Heart left ventricle (tissue), 16 donors: ENCODE results near the gene MAG. TPM values are rescaled to one million over a fixed set of nuclear protein-coding genes. Genes with fewer than 3 reads are reported as not detected.

Source experiments
- ATAC-seq, 4 donors: fragments of 200-7000 bp; cut with Tn5 transposase; one replicate each; pipeline ENCODE4 v1.9.1; 2020 to 2022; ENCODE audit warnings: moderate library complexity in 4 of 4, mild to moderate bottlenecking in 3 of 4, moderate number of reproducible peaks in 1 of 4
- DNase-seq, 5 donors: peaks; one replicate each; pipeline ENCODE4 v3.0.0-alpha.2; 2020
- H3K27ac ChIP-seq, 12 donors: fragments of 200-600 bp; sonication (generic) in 4 of 12; one replicate each; pipeline versions ENCODE4 v1.5.0 to v1.8.0; 2016 to 2022; ENCODE audit warnings: mild to moderate bottlenecking in 2 of 12
- H3K27me3 ChIP-seq, 9 donors: fragments of 200-600 bp; sonication (generic) in 2 of 9; one replicate each; pipeline versions ENCODE4 v1.5.1 to v1.8.0; 2016 to 2022; ENCODE audit warnings: mild to moderate bottlenecking in 3 of 9
- H3K36me3 ChIP-seq, 9 donors: fragments of 200-600 bp; sonication (generic) in 2 of 9; one replicate each; pipeline versions ENCODE4 v1.5.0 to v1.8.0; 2018 to 2022; ENCODE audit warnings: mild to moderate bottlenecking in 2 of 9
- H3K4me1 ChIP-seq, 12 donors: fragments of 200-600 bp; sonication (generic) in 4 of 12; one replicate each; pipeline versions ENCODE4 v1.5.0 to v1.8.0; 2016 to 2022; ENCODE audit warnings: mild to moderate bottlenecking in 3 of 12
- H3K4me3 ChIP-seq, 12 donors: fragments of 200-600 bp; sonication (generic) in 4 of 12; one replicate each; pipeline versions ENCODE4 v1.5.0 to v1.8.0; 2017 to 2022; ENCODE audit warnings: mild to moderate bottlenecking in 9 of 12, moderate library complexity in 4 of 12
- H3K9me3 ChIP-seq, 12 donors: fragments of 200-600 bp; sonication (generic) in 4 of 12; one replicate each; pipeline versions ENCODE4 v1.5.0 to v1.8.0; 2016 to 2022; ENCODE audit warnings: mild to moderate bottlenecking in 1 of 12
- CTCF ChIP-seq, 12 donors: fragments of 200-600 bp; sonication (generic) in 4 of 12; IDR thresholded peaks; one replicate each; pipeline versions ENCODE4 v1.5.0 to v1.8.0; 2018 to 2022; ENCODE audit warnings: antibody characterized with exemption in 12 of 12, mild to moderate bottlenecking in 5 of 12
- POLR2A ChIP-seq, 2 donors: fragments of 450-650 bp; IDR thresholded peaks; one replicate each; pipeline ENCODE4 v1.6.1; 2017; ENCODE audit warnings: antibody characterized with exemption in 2 of 2, mild to moderate bottlenecking in 2 of 2, moderate library complexity in 2 of 2
- WGBS, 4 donors: extraction: QIAGEN DNeasy Blood & Tissue Kit in 2 of 4; methylation state at CpG; one replicate each; pipeline versions ENCODE4 v1.1.5 to v1.1.7; 2013 to 2018; 5-methylcytosine and 5-hydroxymethylcytosine counted together
- intact Hi-C, 10 donors: fragments of 100-400 bp; cut with DNase I; formaldehyde crosslinking; loops; one replicate each; pipeline versions ENCODE4 v1.11.1 to v1.14.2; 2022
- polyA plus RNA-seq, 2 donors: library from polyadenylated mRNA; stranded (reverse); fragments of 200-250 nt; gene quantifications; one replicate each; pipeline ENCODE4 v1.2.3, GENCODE V29; 2013
- total RNA-seq, 9 donors: library from RNA; depleted of rRNA in 2 of 9; stranded (reverse); fragments of >200 nt in 2 of 9; fragmentation: NEBNext Ultra II Directional in 3 of 9; extraction: Animal tissue kit (Norgen Biotek cat#: 25700) in 3 of 9; gene quantifications; one replicate each; pipeline versions ENCODE4 v1.1.0 to v1.2.4, GENCODE V29; 2016 to 2023
- donor health status: ischemic (EF 13 %, LVEDD 7.1; RV severe dilation, severe dysfunction).
- donor health status: healthy with polysubstance abuse.
- donor health status: DM: no; HTN: yes; CAD: no.
- donor health status: DM: no; HTN: no; CAD: no.
- donor health status: ischemic (EF 25% LVEDD 6.9; RV normal size, moderate dysfunction).
- donor health status: ischemic (EF 25% LVEDD 5.7; RV mildly dilated, moderate dysfunction).
- donor health status: healthy.
- donor health status: DM: yes; HTN: yes; CAD: no.
- donor health status: ischemic (EF 35%, LVEDD 5.7; RV mildly dilated, moderate dysfunction).
- donor health status: nonischemic (EF 11% LVEDD 7.7; RV severe dilation, severe dysfunction).
- donor health status: DM: yes; HTN: yes; CAD: no.
- donor health status: PGD.
- donor health status: ischemic (EF 29% LVEDD 5.4; RV normal size, mild dysfunction).
- donor health status: nonischemic (EF 23%, LVEDD 6.1; RV moderate dilation, normal function).

The MAG gene
- total and polyA plus RNA-seq, 11 donors = 0.30 to 0.72 TPM; not detected in 9

- WGBS, 4 donors = 76 to 89% (median 81%) methylated on average over 14 of the region's 14 CpGs
- intact Hi-C loops = no loop called here
- DNase-seq (no peak), ATAC-seq (no peak)
- H3K36me3 ChIP-seq = no peaks in the 10 kb centered on the region
- H3K4me1 ChIP-seq = peaks cover 0 to 9% (median 0%) of the 10 kb centered on the region in 12 donors
- no peak overlapping the region for H3K27ac ChIP-seq
- no peak overlapping the region for H3K4me3 ChIP-seq
- H3K9me3 ChIP-seq = no peaks in the 10 kb centered on the region
- H3K27me3 ChIP-seq = peaks cover 0 to 5% (median 0%) of the 10 kb centered on the region in 9 donors
- no peak for TF ChIP-seq POLR2A (IDR thresholded peaks at IDR 0.05)
- no peak for TF ChIP-seq CTCF (IDR thresholded peaks at IDR 0.05)
Observed at GRCh38 chr19:35341565-35342225, 49.7 kb downstream of the MAG start.

GRCh38 chr19:35342430-35342829 lies 50.5 kb downstream of the MAG start:
- WGBS, 4 donors = 49 to 66% (median 52%) methylated on average over 5 of the region's 5 CpGs
- Histone ChIP-seq H3K36me3 (no peaks in the 10 kb centered on the region), H3K4me3 (no peak overlapping the region), H3K27me3 (peaks cover 0 to 5% (median 0%) of the 10 kb centered on the region in 9 donors), H3K9me3 (no peaks in the 10 kb centered on the region), H3K4me1 (peaks cover 0 to 16% (median 0%) of the 10 kb centered on the region in 12 donors), H3K27ac (no peak overlapping the region)
- TF ChIP-seq CTCF (IDR thresholded peaks at IDR 0.05) = no peak
- no peak for DNase-seq
- intact Hi-C loops = no loop called here
- no peak for ATAC-seq

DNA sequence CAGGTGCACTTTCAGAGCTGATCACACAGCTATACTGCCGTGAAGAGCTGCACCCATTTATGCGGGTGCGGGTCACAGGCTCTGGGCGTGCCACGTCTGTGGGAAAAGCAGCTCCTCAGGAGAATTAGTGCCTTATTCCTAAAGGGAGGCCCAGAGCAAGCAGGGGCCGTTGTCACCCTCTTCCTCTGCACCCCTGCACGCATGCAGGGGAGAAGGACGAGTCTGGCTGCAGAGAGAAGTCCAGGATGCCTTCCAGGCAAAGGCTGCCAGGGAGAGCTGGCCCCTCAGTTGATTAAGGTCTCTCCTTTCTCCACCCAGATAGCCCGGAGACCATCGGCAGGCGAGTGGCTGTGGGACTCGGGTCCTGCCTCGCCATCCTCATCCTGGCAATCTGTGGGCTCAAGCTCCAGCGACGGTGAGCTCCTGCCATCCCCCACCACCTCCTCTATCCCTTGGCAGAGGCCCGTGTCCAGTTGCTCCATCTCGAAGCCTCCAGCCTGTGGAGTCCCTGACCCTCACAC lies 52.6 kb downstream of the MAG start:
- Histone ChIP-seq H3K27ac (no peak overlapping the region), H3K9me3 (no peaks in the 10 kb centered on the region), H3K27me3 (peaks cover 0 to 9% (median 0%) of the 10 kb centered on the region in 9 donors), H3K4me1 (peaks cover 0 to 26% (median 0%) of the 10 kb centered on the region in 12 donors), H3K36me3 (no peaks in the 10 kb centered on the region), H3K4me3 (no peak overlapping the region)
- DNase-seq (peak in 1 of 5 donors; percentile 33), ATAC-seq (no peak)
- no peak for TF ChIP-seq CTCF (IDR thresholded peaks at IDR 0.05)
- no peak for TF ChIP-seq POLR2A (IDR thresholded peaks at IDR 0.05)
- intact Hi-C loops = no loop called here
- WGBS, 4 donors = 76 to 85% (median 83%) methylated on average over 13 to 17 of the region's 17 CpGs

- WGBS, 4 donors = 70 to 78% (median 73%) methylated on average over 10 to 11 of the region's 11 CpGs
- peaks cover 0 to 9% (median 0%) of the 10 kb centered on the region in 9 donors for H3K27me3 ChIP-seq
- no peak overlapping the region for H3K4me3 ChIP-seq
- peaks cover 0 to 26% (median 0%) of the 10 kb centered on the region in 12 donors for H3K4me1 ChIP-seq
- intact Hi-C loops = no loop called here
- H3K9me3 ChIP-seq = no peaks in the 10 kb centered on the region
- no peak for TF ChIP-seq POLR2A (IDR thresholded peaks at IDR 0.05)
- no peak for TF ChIP-seq CTCF (IDR thresholded peaks at IDR 0.05)
- no peaks in the 10 kb centered on the region for H3K36me3 ChIP-seq
- no peak overlapping the region for H3K27ac ChIP-seq
- DNase-seq (no peak), ATAC-seq (no peak)
Observed at GRCh38 chr19:35345671-35346111, 53.7 kb downstream of the MAG start.
